ENCODE measurements around the gene MILR1. TPM values are rescaled to one million over a fixed set of nuclear protein-coding genes. Genes with fewer than 3 reads are reported as not detected.
"Not testable (repeated sequence)": the region's sequence is repeated elsewhere in the genome, so short reads cannot be mapped to it uniquely, and the experiment has no call there.

Gene MILR1
- total RNA-seq, 1 experiment from 2014 or later: 3.8 TPM

GRCh38 chr17:64437944-64438525 lies 10.9 kb upstream of the MILR1 start:
- no peak overlapping the region for H3K4me3 ChIP-seq (replicated peaks in 1 of 2; ENCODE audit: low read depth in 1 of 2, low read length in 2 of 2)
- no peak for TF ChIP-seq ELF1 (IDR thresholded peaks at IDR 0.05; ENCODE audit: borderline replicate concordance, low read depth)
- peak; percentile 74; the same call in 1 of the 2 replicates for TF ChIP-seq CBX3 (IDR thresholded peaks at IDR 0.05; ENCODE audit: low read depth)
- TF ChIP-seq JUND (IDR thresholded peaks at IDR 0.05): no peak
- H3K27me3 ChIP-seq (ENCODE audit: insufficient read depth, low read length): no peaks in the 10 kb centered on the region
- no peak for ATAC-seq
- H4K20me1 ChIP-seq (ENCODE audit: insufficient read depth): no peaks in the 10 kb centered on the region
- peaks cover 9 to 11% of the 10 kb centered on the region in 2 experiments for H3K4me1 ChIP-seq (ENCODE audit: control insufficient read depth in 1 of 2, insufficient read depth in 2 of 2, low read length in 2 of 2)
- no peak overlapping the region for H2AFZ ChIP-seq (ENCODE audit: low read depth, low read length, poor library complexity, severe bottlenecking)
- no peak for DNase-seq (ENCODE audit: low read depth, low spot score)
- no peaks in the 10 kb centered on the region for H3K36me3 ChIP-seq (ENCODE audit: control insufficient read depth in 1 of 2, insufficient read depth in 2 of 2, low read length in 2 of 2)
- no peak overlapping the region for H3K4me2 ChIP-seq (ENCODE audit: low read length)
- intact Hi-C loops (cut with micrococcal nuclease): no loop called here
- no peak overlapping the region for H3K27ac ChIP-seq (ENCODE audit: low read depth, low read length)
- ChIA-PET CTCF (no interaction called here), POLR2A (no interaction called here), RAD21 (ENCODE audit: low non-redundant PET in 1 of 2, low total read pairs in 2 of 2, uncharacterized antibody in 2 of 2, unreplicated experiment in 2 of 2) (no interaction called here)
- no peaks in the 10 kb centered on the region for H3K9me2 ChIP-seq (ENCODE audit: insufficient read depth)
- BruUV-seq (replicated peaks): no TSS peak
- H3K9me3 ChIP-seq (ENCODE audit: control insufficient read depth in 1 of 2, insufficient read depth in 1 of 2, low read depth in 1 of 2, low read length in 2 of 2): peaks cover 18 to 22% of the 10 kb centered on the region in 2 experiments; a peak in 3 of 4 replicates
- no peaks in the 10 kb centered on the region for H3K79me2 ChIP-seq (ENCODE audit: insufficient read depth, low read length)
- no peak overlapping the region for H3K9ac ChIP-seq (ENCODE audit: low read length)

GRCh38 chr17:64439521-64439920 lies 9.4 kb upstream of the MILR1 start:
- H3K36me3 ChIP-seq (ENCODE audit: control insufficient read depth in 1 of 2, insufficient read depth in 2 of 2, low read length in 2 of 2); H3K4me2 ChIP-seq (ENCODE audit: low read length); H3K9me2 ChIP-seq (ENCODE audit: insufficient read depth); DNase-seq (ENCODE audit: low read depth, low spot score); H3K27ac ChIP-seq (ENCODE audit: low read depth, low read length); intact Hi-C loops (cut with micrococcal nuclease); CTCF ChIA-PET; RAD21 ChIA-PET (ENCODE audit: low non-redundant PET in 1 of 2, low total read pairs in 2 of 2, uncharacterized antibody in 2 of 2, unreplicated experiment in 2 of 2); H4K20me1 ChIP-seq (ENCODE audit: insufficient read depth); BruUV-seq (replicated peaks); H3K79me2 ChIP-seq (ENCODE audit: insufficient read depth, low read length); H2AFZ ChIP-seq (ENCODE audit: low read depth, low read length, poor library complexity, severe bottlenecking); H3K9ac ChIP-seq (ENCODE audit: low read length); H3K4me3 ChIP-seq (replicated peaks in 1 of 2; ENCODE audit: low read depth in 1 of 2, low read length in 2 of 2); H3K27me3 ChIP-seq (ENCODE audit: insufficient read depth, low read length); POLR2A ChIA-PET; ATAC-seq: not testable (repeated sequence)
- Histone ChIP-seq H3K9me3 (ENCODE audit: control insufficient read depth in 1 of 2, insufficient read depth in 1 of 2, low read depth in 1 of 2, low read length in 2 of 2) (peaks cover 18 to 22% of the 10 kb centered on the region in 2 experiments; a peak in 3 of 4 replicates), H3K4me1 (ENCODE audit: control insufficient read depth in 1 of 2, insufficient read depth in 2 of 2, low read length in 2 of 2) (peaks cover 18 to 22% of the 10 kb centered on the region in 2 experiments)

All from HCT116 (cell line).